ENCODE measurements around the gene FAM170B. TPM values are rescaled to one million over a fixed set of nuclear protein-coding genes. Genes with fewer than 3 reads are reported as not detected.

Gene FAM170B
- total RNA-seq, result not detected

- no peak for DNase-seq (ENCODE audit: low spot score)
Measured at GRCh38 chr10:49133706-49134248, at the start of gene FAM170B. TSS of gene FAM170B (minus strand) at chr10:49134021. CDS start at chr10:49133918, 103 bp downstream.

- DNase-seq (ENCODE audit: low spot score), result no peak
Measured at GRCh38 chr10:49182776-49183175, 49.0 kb upstream of the FAM170B start.

- no peak for DNase-seq (ENCODE audit: low spot score)
Measured at GRCh38 chr10:49180444-49180860, 46.6 kb upstream of the FAM170B start.

GRCh38 chr10:49179699-49180443 lies 46.0 kb upstream of the FAM170B start:
- DNase-seq (ENCODE audit: low spot score), result peak; percentile 9

- peak; percentile 9 for DNase-seq (ENCODE audit: low spot score)
Measured at GRCh38 chr10:49178489-49179471, 45.0 kb upstream of the FAM170B start.

GRCh38 chr10:49177391-49178355 lies 43.9 kb upstream of the FAM170B start:
- peak; percentile 33 for DNase-seq (ENCODE audit: low spot score)

GRCh38 chr10:49176310-49177268 lies 42.8 kb upstream of the FAM170B start:
- no peak for DNase-seq (ENCODE audit: low spot score)

GRCh38 chr10:49175587-49176309 lies 41.9 kb upstream of the FAM170B start:
- DNase-seq (ENCODE audit: low spot score), result peak; percentile 10

- DNase-seq (ENCODE audit: low spot score), result peak; percentile 82
Measured at GRCh38 chr10:49174926-49175500, 41.2 kb upstream of the FAM170B start.

GRCh38 chr10:49174261-49174925 lies 40.6 kb upstream of the FAM170B start:
- DNase-seq (ENCODE audit: low spot score), result peak; percentile 10

- no peak for DNase-seq (ENCODE audit: low spot score)
Measured at GRCh38 chr10:49173853-49174252, 40.0 kb upstream of the FAM170B start.

GRCh38 chr10:49173201-49173772 lies 39.5 kb upstream of the FAM170B start:
- DNase-seq (ENCODE audit: low spot score), result peak; percentile 7

GRCh38 chr10:49172777-49173132 lies 38.9 kb upstream of the FAM170B start:
- peak; percentile 9 for DNase-seq (ENCODE audit: low spot score)

GRCh38 chr10:49172061-49172776 lies 38.4 kb upstream of the FAM170B start:
- DNase-seq (ENCODE audit: low spot score), result no peak

- DNase-seq (ENCODE audit: low spot score), result peak; percentile 8
Measured at GRCh38 chr10:49171326-49172060, 37.7 kb upstream of the FAM170B start.

- DNase-seq (ENCODE audit: low spot score), result no peak
Measured at GRCh38 chr10:49170632-49171325, 37.0 kb upstream of the FAM170B start.
